HG03097 (cell line): ENCODE results near the gene PGRMC2.
"Not testable (repeated sequence)": the region's sequence is repeated elsewhere in the genome, so short reads cannot be mapped to it uniquely, and the experiment has no call there.

Experiments used
- ATAC-seq: cut with Tn5 transposase; IDR thresholded peaks from one replicate; pipeline ENCODE4 v1.9.1; 2021; ENCODE audit not compliant: unreplicated experiment, low FRiP score

PGRMC2 gene

DNA sequence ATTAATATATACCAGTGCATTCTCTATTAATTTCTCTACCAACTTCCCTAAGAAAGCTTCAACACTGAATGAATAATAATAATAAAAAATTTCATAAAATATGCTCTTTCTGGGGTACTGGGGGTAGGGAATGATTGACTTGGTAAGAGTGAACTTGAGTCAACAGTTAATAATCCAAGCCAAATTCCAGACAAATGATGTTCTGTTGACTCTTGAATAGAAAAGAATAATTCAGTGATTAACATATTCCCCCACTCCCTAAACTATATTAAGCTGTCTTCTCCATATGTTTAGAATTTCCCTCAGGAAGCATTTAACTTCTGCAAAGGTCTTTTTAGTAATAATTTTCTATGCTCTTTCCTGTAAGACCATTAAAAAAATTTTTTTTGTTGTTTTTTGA, 12.3 kb downstream of the PGRMC2 start:
- ATAC-seq: no peak

DNA sequence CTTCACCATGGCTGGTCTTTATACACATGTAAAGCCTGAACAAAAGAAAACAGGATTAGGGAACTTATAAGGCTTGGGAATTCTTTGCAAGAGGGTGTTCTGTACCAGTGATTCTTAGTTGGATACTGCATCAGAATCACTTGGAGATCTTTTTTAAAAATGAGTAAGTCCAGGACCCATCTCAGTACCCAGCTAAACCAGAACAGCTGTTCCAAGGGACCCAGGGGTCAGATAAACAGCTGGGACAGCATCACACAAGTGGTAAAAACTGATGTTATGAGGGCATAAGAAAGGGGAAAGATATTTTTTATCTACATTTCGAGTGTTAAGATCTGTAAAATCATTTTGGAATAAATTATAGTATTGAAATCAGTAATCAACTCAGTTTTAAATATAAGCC, 16.1 kb downstream of the PGRMC2 start:
- ATAC-seq: no peak

DNA sequence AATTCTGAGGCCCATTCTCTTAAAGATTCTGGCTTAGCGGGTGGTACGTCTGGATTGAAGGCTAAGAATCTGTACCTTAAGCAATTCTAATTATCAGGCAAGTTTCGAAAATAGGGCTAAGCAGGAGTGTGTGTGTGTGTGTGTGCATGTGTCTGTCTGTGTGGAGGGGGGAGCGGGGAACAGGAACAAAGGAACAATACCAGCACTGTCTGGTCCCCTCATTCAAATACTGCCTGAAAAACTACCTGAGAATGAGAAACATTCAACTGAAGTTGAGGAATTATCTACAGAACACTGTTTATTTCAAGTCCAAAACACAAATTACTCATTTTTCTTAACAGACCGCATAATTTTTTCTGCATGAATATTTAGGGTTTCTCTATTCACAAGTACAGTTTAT, 18.6 kb downstream of the PGRMC2 start:
- no peak for ATAC-seq

DNA sequence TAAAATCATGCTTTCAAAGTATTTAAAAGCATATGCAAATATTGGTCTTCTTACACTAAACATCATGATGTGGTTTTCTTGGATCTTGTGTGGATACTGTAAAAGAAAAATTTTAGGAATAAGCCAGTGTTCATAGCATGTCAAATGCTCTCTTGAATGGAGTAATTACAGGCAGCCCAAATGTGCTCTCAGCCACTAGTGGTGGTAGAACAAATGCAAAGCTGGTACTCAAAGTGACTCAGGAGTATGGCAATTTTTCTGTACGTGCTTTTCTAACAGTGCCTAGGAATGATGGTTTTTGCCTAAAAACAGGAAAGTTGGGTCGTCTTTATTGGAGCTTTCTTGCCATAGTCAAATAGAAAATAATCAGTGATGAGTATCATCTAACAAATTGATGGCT, 19.9 kb downstream of the PGRMC2 start:
- ATAC-seq: no peak

DNA sequence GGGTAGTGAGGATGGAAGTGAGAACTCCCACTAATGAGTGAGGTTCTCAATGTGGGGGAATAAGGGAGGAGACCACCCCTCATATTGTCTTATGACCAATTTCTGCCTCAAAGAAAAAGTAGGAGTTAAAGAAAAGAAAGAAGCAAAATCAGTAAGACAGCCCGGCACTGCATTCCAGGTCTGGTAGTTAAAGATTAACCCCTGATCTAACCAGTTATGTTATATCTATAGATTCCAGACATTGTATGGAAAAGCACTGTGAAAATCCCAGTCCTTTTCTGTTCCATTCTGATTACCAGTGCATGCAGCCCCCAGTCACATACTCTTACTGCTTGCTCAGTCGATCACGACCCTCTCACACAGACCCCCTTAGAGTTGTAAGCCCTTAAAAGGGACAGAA, 20.4 kb downstream of the PGRMC2 start:
- ATAC-seq: not testable (repeated sequence)

DNA sequence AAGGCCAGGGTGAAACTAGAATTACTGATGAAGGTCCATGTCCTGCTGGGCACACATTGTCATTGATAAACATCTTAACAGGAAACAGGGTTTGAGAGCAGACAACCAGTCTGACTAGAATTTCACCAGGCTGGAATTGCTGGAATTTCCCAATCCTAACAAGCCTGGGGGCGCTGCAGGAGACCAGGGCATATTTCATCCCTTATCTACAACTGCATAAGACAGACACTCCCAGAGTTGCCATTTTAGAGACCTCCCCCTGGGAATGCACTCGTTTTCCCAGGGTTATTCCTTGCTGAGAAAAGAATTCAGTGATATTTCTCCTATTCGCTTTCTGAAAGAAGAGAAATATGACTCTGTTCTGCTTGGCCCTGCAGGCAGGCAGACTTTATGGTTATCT, 22.1 kb downstream of the PGRMC2 start:
- not testable (repeated sequence) for ATAC-seq

DNA sequence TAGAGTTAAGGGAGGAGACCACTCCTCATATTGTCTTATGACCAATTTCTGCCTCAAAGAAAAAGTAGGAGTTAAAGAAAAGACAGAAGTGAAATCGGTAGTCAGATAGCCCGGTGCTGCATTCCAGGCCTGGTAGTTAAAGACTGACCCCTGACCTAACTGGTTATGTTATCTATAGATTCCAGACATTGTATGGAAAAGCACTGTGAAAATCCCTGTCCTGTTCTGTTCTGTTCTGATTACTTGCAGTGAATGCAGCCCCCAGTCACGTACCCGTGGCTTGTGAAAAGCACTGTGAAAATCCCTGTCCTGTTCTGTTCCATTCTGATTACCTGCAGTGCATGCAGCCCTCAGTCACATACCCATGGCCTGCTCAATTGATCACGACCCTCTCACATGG, 27.7 kb downstream of the PGRMC2 start:
- not testable (repeated sequence) for ATAC-seq

DNA sequence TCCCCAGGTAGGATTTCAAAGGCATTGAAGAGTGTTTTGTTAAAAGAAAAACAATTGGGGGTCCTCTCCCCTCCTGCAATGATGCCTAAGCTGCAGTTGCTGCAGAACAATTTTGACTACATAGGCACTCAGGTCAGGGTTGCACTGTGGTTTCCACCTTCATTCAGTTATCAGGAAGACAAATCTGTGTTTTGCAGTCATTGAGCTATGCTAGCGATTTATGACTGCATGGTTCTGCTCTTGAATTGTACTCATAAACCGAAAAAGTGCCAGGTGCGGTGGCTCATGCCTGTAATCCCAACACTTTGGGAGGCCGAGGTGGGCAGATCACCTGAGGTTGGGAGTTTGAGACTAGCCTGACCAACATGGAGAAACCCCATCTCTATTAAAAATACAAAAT, 29.4 kb downstream of the PGRMC2 start:
- not testable (repeated sequence) for ATAC-seq

DNA sequence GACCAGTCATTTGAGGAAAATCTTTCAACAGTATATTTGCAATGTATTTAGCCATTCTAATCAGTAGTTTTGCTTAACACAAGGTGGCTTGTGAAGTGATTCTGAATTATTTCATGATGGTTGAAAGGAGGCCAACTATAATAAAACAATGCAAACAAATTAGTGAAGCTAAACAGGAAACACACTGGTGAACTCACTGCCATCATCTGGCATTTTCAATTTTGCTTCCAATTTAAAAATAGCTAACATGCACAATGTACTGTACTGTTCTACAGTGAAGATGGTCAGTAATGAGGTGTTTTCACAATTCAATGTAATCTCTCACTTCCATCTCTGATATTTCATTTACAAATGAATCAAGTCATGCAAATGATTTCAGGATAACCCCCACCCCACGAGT, 31.1 kb downstream of the PGRMC2 start:
- ATAC-seq: no peak

DNA sequence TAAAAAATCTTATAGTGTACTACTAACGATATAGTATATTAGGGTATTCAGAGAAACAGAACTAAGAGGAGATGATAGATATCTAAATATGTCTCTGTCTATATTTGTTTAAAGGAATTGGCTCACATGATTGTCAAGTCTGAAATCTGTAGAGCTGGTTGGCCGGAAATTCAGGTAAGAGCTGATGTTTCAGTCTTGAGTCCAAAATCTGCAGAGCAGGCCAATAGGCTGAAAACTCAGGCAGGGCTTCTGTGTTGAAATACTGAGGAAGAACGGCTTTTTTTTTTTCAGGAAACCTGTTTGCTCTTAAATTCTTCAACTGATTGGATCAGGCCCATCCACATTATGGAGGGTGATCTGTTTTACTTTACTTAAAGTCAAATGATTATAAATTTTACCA, 31.7 kb downstream of the PGRMC2 start:
- ATAC-seq: no peak

DNA sequence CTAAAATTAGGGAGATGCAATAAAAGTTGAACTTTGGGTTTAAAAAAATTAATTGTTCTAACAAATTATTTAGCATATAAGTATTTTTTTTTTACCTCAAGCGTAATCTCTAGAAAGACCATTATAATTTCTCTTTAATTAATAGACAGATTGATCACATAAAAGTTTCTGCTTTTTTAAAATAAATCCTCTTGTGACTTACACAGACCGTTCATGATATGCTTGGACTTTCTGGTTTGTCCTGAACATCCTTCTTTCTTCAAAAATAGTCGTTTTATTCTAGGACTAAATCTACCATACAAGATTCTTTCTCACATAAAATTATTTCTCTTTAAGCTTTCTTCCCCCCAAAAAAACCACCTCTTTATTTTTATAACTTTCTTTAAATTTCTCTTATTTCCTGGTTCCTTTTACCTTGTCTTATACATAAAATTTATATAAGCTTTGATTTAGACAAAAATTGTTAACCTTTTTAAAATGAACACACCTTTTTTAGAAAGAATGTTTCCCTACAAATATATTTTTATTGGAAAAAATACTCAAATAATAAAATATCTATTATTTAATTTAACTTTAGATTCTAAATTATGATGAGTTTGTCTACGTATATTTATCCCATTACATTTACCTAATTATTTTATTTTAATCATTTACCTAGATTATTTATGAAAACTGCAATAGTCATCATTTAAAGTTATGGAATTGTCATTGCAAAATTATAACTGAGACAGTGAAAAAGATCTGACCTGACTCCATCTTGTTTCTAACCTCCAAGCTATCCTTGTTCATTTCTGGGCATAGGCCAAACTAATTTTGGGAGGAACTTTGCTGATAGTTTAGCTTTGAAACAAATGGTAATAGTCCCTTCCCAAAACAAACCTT, 37.6 kb downstream of the PGRMC2 start:
- no peak for ATAC-seq

DNA sequence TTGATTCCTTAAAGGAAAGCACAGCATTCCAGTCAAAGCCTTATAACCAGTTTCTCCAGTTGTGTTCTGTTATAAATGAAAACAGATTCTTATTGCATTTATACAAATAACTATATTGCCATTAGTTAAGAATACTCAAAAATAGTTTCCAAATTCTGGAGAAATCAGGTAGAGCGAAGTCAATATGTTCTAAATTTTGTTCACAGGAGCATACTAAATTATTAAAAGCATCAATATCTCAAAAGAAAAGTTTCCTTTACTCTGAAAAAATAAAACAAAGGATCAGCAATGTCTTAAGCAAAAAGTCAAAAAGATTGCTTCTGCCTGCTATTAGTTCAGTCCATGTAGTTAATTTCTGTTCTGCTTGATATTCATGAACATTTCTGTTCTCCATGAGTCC, 39.7 kb downstream of the PGRMC2 start:
- no peak for ATAC-seq

DNA sequence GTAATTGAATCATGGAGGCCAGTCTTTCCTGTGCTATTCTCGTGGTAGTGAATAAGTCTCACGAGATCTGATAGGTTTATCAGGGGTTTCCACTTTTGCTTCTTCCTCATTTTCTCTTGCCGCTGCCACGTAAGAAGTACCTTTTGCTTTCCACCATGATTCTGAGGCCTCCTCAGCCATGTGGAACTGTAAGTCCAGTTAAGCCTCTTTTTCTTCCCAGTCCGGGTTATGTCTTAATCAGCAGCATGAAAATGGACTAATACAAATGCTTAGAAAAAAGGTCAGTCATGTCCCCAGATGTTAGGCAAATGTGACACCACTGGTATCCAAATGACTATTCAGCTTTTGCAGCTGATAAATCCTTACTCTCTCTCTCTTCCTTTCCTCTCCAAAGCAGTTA, 42.2 kb downstream of the PGRMC2 start:
- ATAC-seq: not testable (repeated sequence)

DNA sequence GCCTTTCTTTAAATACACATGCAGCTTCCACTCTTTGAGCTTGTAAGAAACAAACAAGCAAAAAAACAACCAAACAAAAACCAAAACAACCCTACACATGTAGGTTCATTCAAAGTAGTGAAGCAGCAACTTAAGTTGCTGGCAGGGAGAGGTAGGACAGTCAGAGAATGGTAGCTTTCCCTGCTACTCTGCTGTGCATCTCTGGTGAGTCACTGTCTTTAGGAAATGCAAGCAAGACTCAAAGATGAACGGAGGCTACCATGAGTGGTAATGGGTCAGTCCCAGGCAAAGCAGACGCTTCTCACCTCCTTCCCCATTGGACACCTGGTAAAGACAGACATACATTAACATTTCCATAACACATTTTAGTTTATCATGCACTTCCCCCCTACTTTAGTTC, 43.2 kb downstream of the PGRMC2 start:
- no peak for ATAC-seq

DNA sequence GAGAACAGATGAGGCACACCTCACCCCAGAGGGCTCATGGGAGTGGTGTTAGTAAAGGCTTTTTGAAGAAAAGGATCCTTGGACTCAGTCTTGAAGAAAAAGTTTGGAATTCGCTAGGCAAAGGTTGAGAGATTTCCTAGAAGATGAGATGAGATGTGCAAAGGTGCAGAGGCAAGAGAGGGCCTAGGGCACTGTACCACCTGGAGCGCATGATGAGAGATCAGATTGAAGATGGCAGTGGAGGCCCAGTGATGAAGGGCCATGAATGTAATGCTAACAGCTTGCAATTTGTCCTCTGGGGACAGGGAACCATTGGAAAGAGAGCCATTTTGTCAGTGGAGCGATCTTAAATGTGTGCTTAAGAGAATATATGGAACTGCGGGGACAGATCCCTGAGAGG, 45.0 kb downstream of the PGRMC2 start:
- ATAC-seq: no peak

DNA sequence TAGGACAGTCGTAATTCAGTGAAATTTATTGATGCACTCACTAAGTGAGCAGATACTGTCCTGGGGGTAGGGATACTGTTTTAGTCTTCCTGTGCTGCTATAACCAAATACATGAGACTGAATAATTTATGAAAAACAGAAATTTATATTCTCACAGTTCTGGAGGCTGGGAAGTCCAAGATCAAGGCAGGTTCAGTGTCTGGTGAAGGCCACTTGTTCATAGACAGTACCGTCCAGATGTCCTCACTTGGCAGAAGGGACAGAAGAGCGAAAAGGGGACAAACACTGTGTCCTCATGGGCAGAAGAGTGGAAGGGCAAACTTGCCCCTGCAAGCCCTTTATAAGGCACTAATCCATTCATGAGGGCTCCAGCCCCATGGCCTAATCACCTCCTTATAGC, 45.6 kb downstream of the PGRMC2 start:
- ATAC-seq: no peak

DNA sequence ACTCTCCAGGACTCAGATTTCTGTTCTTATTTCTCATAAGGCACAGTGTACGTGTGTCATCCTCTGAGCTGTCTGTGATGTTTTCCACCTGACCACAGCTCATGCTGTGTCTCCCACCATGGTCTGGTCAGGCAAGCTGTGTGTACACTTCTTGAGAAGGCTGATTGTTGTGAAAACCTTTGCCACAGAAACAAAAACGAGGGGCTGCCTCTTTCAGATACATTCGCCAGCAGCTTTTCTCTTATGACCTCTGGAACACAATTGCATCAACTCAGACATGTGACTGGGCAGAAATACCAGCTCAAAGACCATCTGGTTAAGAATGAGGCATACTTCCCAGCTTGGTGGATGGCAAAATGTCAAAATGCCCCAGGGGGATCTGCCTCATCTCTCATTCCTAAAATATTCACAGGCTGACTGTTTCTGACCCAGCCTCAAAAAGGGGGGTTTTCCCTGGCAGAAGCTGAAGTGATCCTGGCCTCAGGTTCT, 46.1 kb downstream of the PGRMC2 start:
- ATAC-seq: no peak

DNA sequence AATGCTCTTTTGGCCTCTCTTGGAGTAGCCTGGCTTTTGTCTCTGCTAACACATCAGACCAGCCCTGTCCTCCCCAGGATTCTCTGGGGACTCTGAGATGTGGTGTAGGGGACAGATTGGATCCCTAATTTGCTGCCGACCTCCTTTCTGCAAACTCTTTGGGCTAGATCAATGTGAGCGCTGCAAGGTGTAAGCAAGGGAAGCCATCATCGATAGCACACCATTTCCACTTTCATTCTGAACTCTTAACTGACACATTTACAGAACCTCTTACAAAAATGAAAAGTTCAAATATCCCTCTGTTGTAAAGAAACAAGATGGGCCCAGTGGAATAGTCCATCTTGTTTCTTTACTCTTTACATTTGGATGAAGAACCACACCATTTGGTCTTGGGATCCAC, 46.6 kb downstream of the PGRMC2 start:
- ATAC-seq: no peak

DNA sequence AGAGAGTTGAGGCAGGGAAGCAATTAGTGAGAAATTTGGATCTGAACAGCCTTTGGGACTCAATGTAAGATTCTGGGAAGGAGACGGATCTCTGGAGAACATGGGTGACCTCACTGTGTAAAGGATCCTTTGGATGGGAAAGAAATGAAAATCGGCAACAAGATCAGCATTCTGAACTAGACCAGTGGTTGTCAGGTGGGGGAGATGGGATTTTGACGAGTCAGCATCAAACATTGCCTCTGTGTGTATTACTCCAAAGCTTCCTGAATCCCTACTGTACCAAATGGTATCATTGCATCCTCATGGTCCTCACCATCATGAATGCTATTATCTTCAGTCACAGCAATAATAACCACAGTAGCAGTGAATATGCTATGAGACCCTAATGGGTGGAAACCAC, 52.8 kb downstream of the PGRMC2 start:
- ATAC-seq: no peak

DNA sequence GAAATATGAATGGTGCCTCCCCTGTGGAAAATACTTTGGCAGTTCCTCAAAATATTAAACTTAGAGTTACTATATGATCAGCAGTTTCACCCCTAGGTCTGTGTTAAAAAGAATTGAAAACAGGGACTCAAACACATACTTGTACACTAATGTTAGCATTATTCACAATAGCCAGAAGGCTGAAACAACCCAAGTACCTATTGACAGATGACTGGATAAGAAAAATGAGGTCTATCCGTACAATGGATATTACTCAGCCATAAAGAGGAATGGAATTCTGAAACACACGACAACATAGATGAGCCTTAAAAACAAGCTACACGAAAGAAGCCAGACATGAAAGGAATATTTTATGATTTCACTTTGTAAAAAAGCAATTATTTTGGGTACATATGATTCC, 54.9 kb downstream of the PGRMC2 start:
- no peak for ATAC-seq

DNA sequence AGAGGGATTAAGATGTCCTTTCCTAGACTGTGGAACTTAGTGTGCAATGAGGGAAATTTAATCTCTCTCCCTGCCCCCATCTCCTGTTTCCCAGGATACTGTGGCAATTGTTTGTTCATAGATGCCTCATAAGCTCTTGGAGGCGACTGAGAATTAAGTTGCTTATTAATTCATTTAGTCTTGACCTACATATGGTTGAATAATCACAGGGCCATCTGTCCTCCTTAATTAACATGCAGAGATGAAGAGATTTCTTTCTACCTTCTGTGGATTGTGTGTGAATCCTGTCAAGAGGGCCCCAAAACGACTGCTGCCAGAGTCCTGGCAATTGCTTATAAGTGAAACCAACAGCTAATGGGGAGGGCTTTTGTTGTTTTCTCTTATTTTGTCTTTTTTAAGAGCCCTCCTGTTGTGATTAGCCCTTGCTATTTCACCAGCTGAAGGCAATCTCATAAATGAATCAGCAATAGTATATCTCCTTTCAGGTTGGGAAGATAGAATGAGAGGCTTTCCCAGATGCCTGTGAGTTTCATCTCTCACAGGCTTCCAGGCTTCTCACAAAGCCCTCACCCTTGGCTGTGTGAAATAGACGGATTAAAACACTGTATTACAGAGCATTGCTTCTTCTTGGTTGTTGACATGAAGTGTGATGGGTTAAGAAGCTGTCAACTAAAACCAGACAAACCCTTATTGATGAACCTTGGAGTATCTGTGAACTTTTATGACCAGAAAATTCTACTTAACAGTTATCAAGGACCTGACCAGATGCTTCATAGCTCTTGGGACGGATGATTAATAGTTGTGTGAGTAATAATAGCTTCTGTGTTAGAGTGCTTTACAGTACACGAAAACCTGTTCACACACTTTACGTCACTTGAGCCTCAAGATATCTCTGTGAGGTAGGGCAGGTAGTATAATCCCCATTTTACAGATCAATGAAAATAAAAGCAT, 58.5 kb downstream of the PGRMC2 start:
- ATAC-seq: no peak
